Fibroblast of the aortic adventitia (primary cell): Measurements from ENCODE around the gene ALCAM. TPM values are rescaled to one million over a fixed set of nuclear protein-coding genes. Genes with fewer than 3 reads are reported as not detected.

Source experiments
- DNase-seq: peaks from one replicate; pipeline ENCODE4 v3.0.0-alpha.2; 2010; ENCODE audit warnings: low read depth
- H3K4me3 ChIP-seq: 2 replicates; pipeline ENCODE4 v1.5.1; 2011; ENCODE audit warnings: low read depth, mild to moderate bottlenecking, control low read depth, low read length, moderate library complexity
- total RNA-seq: library from RNA; depleted of rRNA; stranded (reverse); fragments of >200 nt; gene quantifications from 2 replicates; pipeline ENCODE4 v1.2.3, GENCODE V29; 2012; ENCODE audit warnings: low replicate concordance
- TF ChIP-seq, protein P1 (sequence below): IDR thresholded peaks from 2 replicates; pipeline ENCODE4 v1.5.1; 2011; ENCODE audit warnings: mild to moderate bottlenecking, low read length, control low read depth, inconsistent platforms; ENCODE audit not compliant: insufficient read depth

Gene ALCAM
- total RNA-seq, 1 donor = 203 TPM

GRCh38 chr3:105545051-105545450 is 178.3 kb downstream of the ALCAM start:
- no peak overlapping the region for H3K4me3 ChIP-seq
- TF ChIP-seq, protein P1, sequence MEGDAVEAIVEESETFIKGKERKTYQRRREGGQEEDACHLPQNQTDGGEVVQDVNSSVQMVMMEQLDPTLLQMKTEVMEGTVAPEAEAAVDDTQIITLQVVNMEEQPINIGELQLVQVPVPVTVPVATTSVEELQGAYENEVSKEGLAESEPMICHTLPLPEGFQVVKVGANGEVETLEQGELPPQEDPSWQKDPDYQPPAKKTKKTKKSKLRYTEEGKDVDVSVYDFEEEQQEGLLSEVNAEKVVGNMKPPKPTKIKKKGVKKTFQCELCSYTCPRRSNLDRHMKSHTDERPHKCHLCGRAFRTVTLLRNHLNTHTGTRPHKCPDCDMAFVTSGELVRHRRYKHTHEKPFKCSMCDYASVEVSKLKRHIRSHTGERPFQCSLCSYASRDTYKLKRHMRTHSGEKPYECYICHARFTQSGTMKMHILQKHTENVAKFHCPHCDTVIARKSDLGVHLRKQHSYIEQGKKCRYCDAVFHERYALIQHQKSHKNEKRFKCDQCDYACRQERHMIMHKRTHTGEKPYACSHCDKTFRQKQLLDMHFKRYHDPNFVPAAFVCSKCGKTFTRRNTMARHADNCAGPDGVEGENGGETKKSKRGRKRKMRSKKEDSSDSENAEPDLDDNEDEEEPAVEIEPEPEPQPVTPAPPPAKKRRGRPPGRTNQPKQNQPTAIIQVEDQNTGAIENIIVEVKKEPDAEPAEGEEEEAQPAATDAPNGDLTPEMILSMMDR = no peak
- no peak for DNase-seq

DNA sequence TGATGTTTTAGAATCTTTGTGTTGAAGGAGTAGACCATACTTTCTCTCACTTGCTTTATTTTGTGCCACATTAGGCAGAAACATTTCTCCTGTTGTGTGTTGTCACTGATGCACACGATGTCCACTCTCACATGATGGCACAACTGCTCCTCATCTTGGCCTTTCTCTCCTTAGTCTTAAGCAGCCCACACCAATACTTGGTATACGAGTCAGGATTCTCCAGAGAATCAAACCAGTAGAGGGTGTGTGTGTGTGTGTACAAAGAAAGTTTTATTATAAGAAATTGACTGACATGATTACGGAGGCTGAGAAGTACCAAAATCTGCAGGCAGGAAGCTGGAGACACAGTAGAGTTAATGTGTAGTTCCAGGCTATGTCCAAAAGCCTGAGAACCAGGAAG is 187.1 kb downstream of the ALCAM start:
- peak; percentile 5 for DNase-seq
- TF ChIP-seq, protein P1 = no peak
- H3K4me3 ChIP-seq = no peak overlapping the region

DNA sequence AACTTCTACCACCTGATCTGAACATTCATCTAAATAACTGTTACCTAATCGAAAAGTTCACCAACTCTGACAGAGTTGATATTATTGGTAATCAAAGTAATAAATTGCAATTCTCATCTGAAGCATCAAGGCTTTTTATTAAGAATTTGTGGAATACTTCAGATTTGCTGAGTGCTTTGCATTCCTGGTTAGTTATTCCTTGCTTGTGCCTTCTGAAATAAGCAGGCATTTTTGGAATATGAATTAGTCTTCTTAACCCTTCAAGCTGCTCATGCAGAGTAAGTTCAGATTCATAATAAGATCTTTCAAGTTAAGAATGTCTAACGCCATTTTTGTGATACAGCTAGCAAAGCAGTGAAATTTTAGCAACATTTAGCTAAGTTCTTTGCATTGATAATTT is 188.5 kb downstream of the ALCAM start:
- H3K4me3 ChIP-seq = no peak overlapping the region
- TF ChIP-seq, protein P1 = no peak
- peak; percentile 20 for DNase-seq

GRCh38 chr3:105559856-105560255 is 193.1 kb downstream of the ALCAM start:
- DNase-seq = no peak
- TF ChIP-seq, protein P1 = no peak
- H3K4me3 ChIP-seq = no peak overlapping the region

- no peak overlapping the region for H3K4me3 ChIP-seq
- DNase-seq = no peak
- TF ChIP-seq, protein P1 = no peak
Observed at GRCh38 chr3:105561876-105562275, 195.2 kb downstream of the ALCAM start.

DNA sequence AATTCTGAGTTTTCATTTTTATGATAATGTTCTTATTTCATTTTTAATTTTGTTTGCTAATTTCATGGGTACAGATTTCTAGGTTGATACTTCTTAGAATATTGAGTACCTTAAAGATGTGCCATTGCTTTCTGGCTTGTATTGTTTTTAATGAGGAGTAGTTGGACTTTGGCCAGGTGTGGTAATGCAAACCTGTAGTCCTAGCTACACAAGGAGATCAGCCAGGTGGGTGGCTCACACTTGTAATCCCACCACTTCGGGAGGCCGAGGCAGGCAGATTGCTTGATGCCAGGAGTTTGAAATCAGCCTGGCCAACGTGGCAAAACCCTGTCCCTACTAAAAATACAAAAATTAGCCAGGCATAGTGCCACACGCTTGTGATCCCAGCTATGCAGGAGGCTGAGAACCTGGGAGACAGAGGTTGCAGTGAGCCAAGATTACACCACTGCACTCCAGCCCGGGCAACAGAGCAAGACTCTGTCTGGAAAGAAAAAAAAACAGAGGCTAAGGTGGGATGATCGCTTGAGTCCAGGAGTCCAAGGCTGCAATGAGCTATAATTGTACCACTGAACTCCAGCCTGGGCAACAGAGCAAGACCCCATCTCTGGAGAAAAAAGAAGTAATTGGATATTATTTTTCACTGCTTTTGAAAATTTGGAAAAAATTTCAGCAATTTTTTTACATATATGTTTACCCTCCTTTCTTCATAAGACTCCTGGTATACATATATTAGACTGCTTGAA is 198.0 kb downstream of the ALCAM start:
- H3K4me3 ChIP-seq = no peak overlapping the region
- TF ChIP-seq, protein P1 = no peak
- DNase-seq = no peak

DNA sequence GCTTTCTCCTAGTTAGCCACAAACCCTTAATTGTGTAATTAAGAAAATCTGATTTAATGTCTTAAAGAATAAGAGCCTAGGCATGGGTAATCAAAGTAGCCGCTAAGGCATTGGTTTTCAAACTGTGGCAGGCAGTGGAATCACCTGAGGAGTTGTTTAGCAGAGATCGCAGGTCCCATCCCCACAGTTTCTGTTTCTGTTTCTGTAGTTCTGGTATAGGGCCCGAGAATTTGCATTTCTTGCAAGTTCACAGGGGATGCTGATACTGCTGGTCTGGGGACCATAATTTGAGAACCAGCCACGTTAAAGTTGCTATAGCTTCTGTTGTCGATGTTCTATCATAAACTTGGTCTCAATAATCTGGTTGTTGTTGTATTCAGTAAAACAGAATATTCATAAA is 204.3 kb downstream of the ALCAM start:
- DNase-seq = no peak
- TF ChIP-seq, protein P1 = no peak
- no peak overlapping the region for H3K4me3 ChIP-seq
